PC-9 (cell line): ENCODE measurements around the gene ARHGAP22. TPM values are rescaled to one million over a fixed set of nuclear protein-coding genes. Genes with fewer than 3 reads are reported as not detected.

Source experiments
- BruUV-seq: library from RNA; stranded (reverse); fragments of 400-500 nt; replicated peaks from 2 replicates; lab custom pipeline; 2021; lab: Mats Ljungman, UMichigan
- CTCF ChIA-PET: fragments of 300-600 bp; sonication (Branson Sonifier 250); formaldehyde crosslinking; loops from one replicate; lab custom pipeline; 2022; ENCODE audit warnings: antibody characterized with exemption; lab: Charles Lee
- POLR2A ChIA-PET: fragments of 300-600 bp; sonication (Branson Sonifier 250); formaldehyde crosslinking; loops from one replicate; lab custom pipeline; 2022; ENCODE audit warnings: antibody characterized with exemption; ENCODE audit not compliant: unreplicated experiment; lab: Charles Lee
- DNase-seq, 2 experiments: peaks; one replicate each; pipeline versions ENCODE4 v3.0.0 to v3.0.0-alpha.2; 2015 to 2022; ENCODE audit warnings: mixed read lengths in 1 of 2
- H2AFZ ChIP-seq: fragments of 200-600 bp; sonication (generic); 2 replicates; pipeline ENCODE4 v1.8.1; 2017; ENCODE audit warnings: antibody characterized with exemption
- H3F3A ChIP-seq: fragments of 200-600 bp; sonication (generic); 2 replicates; pipeline ENCODE4 v1.8.1; 2017; ENCODE audit warnings: antibody characterized with exemption, mild to moderate bottlenecking, low read depth; ENCODE audit not compliant: insufficient read depth
- H3K27ac ChIP-seq: fragments of 200-600 bp; sonication (generic); 2 replicates; pipeline ENCODE4 v1.6.1; 2016; ENCODE audit warnings: mixed run types
- H3K27me3 ChIP-seq: fragments of 200-600 bp; sonication (generic); 2 replicates; pipeline ENCODE4 v1.6.1; 2016; ENCODE audit warnings: low read depth, mixed run types; ENCODE audit not compliant: insufficient read depth
- H3K36me3 ChIP-seq: fragments of 200-600 bp; sonication (generic); 2 replicates; pipeline ENCODE4 v1.6.1; 2016; ENCODE audit warnings: low read depth, mixed run types
- H3K4me1 ChIP-seq: fragments of 200-600 bp; sonication (generic); replicated peaks from 2 replicates; pipeline ENCODE4 v1.6.1; 2016; ENCODE audit warnings: mixed run types; ENCODE audit not compliant: insufficient read depth
- H3K4me2 ChIP-seq: fragments of 200-600 bp; sonication (generic); 2 replicates; pipeline ENCODE4 v1.6.1; 2017; ENCODE audit warnings: mixed run types
- H3K4me3 ChIP-seq: fragments of 200-600 bp; sonication (generic); 2 replicates; pipeline ENCODE4 v1.6.1; 2016; ENCODE audit warnings: mixed run types
- H3K79me2 ChIP-seq: fragments of 200-600 bp; sonication (generic); 2 replicates; pipeline ENCODE4 v1.6.1; 2017; ENCODE audit warnings: low read depth, mixed run types
- H3K9me2 ChIP-seq: fragments of 200-600 bp; sonication (generic); 2 replicates; pipeline ENCODE4 v1.8.1; 2017; ENCODE audit warnings: mild to moderate bottlenecking; ENCODE audit not compliant: insufficient read depth
- H3K9me3 ChIP-seq: fragments of 200-600 bp; sonication (generic); 2 replicates; pipeline ENCODE4 v1.8.1; 2016; ENCODE audit warnings: low read depth; ENCODE audit not compliant: insufficient read depth
- H4K20me1 ChIP-seq: fragments of 200-600 bp; sonication (generic); 2 replicates; pipeline ENCODE4 v1.8.1; 2017; ENCODE audit not compliant: insufficient read depth
- CTCF ChIP-seq: fragments of 200-600 bp; sonication (generic); conservative IDR thresholded peaks from 2 replicates; pipeline ENCODE4 v1.6.1; 2017; ENCODE audit warnings: mixed run types, antibody characterized with exemption, mild to moderate bottlenecking, moderate library complexity
- EZH2 ChIP-seq: fragments of 200-600 bp; sonication (generic); IDR thresholded peaks from 2 replicates; pipeline ENCODE4 v1.8.0; 2017; ENCODE audit warnings: antibody characterized with exemption, low read depth
- intact Hi-C: fragments of 100-400 bp; cut with micrococcal nuclease; formaldehyde crosslinking; loops from one replicate; pipeline ENCODE4 v1.10.0; 2022; ENCODE audit not compliant: unreplicated experiment
- total RNA-seq: library from RNA; stranded (reverse); gene quantifications from 2 replicates; pipeline ENCODE4 v1.2.3, GENCODE V29; 2021

ARHGAP22 gene
- total RNA-seq, 1 experiment from 2014 or later, result 4.0 TPM

DNA sequence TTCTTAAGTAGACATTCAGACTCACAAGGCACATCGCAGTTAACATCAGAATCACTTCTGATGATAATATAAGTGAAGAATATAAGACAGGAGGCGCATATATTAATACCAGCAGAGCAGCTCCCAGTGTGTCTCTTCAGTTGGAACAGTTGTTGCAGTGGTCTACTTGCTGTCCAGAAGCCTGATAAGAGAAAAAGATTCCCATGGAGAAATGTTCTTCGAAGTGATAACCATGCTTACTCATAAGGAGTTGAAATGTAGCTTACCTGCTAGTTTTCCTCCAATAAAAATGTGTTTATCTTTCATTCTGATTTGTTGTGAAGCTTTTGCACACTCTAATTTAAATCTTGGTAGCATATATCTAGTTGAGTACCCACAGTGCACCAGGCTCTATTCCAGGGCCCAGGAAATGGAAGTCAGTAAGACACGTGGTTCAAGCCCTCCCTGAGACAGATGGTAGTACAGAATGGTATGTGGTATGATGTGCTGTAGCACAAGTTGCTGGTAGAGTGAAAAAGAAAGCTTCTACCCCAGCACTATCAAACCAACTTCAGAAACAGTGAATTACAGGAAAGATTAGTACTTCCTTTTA lies 174.4 kb downstream of the ARHGAP22 start:
- BruUV-seq, result no TSS peak
- no peak overlapping the region for H3K4me2 ChIP-seq

DNA sequence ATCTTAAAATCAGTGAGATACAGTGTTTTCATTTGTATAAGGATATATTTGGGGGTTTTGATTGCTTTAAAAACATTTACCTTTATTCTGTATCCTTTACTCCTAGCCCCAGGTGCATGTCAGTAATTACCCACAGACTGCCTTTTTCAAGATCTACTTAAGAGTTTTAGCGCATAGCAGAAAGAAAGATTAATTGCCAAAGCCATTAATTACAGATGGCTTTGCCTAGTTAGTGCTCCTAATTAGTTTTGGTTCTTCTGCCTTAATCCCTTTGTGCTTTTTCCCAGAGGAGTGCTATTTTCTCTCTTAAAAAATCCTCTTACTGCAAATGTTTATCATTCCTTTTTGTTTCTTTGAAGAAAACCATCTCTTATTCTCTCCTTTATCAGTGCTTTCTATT lies 175.6 kb downstream of the ARHGAP22 start:
- Histone ChIP-seq H3K36me3 (peaks cover 4% of the 10 kb centered on the region; the same call in 1 of the 2 replicates), H3K27ac (no peak overlapping the region), H4K20me1 (no peaks in the 10 kb centered on the region), H3K9me2 (no peaks in the 10 kb centered on the region), H2AFZ (no peak overlapping the region), H3K79me2 (no peaks in the 10 kb centered on the region), H3K27me3 (no peaks in the 10 kb centered on the region), H3K9me3 (no peaks in the 10 kb centered on the region), H3K4me2 (no peak overlapping the region), H3K4me3 (no peak overlapping the region), H3K4me1 (no peaks in the 10 kb centered on the region), H3F3A (no peaks in the 10 kb centered on the region)
- CTCF ChIA-PET, result no interaction called here
- intact Hi-C loops, result no loop called here
- no peak for TF ChIP-seq EZH2
- TF ChIP-seq CTCF, result no peak
- POLR2A ChIA-PET, result no interaction called here
- BruUV-seq, result no TSS peak
- no peak for DNase-seq

More for the DNA sequence above, 174.4 kb downstream of the ARHGAP22 start:
- TF ChIP-seq EZH2 (no peak), CTCF (no peak)
- Histone ChIP-seq H2AFZ (no peak overlapping the region), H4K20me1 (no peaks in the 10 kb centered on the region), H3K9me2 (no peaks in the 10 kb centered on the region), H3K4me1 (no peaks in the 10 kb centered on the region), H3K9me3 (no peaks in the 10 kb centered on the region), H3K27me3 (no peaks in the 10 kb centered on the region), H3K36me3 (peaks cover 4% of the 10 kb centered on the region; the same call in 1 of the 2 replicates), H3F3A (no peaks in the 10 kb centered on the region), H3K79me2 (no peaks in the 10 kb centered on the region), H3K27ac (no peak overlapping the region), H3K4me3 (no peak overlapping the region)
- ChIA-PET POLR2A (no interaction called here), CTCF (no interaction called here)
- intact Hi-C loops, result no loop called here
- DNase-seq, result no peak

GRCh38 chr10:48428896-48429295 lies 176.0 kb downstream of the ARHGAP22 start:
- Histone ChIP-seq H3K4me2 (no peak overlapping the region), H4K20me1 (no peaks in the 10 kb centered on the region; the same call in 1 of the 2 replicates), H3F3A (no peaks in the 10 kb centered on the region), H3K79me2 (no peaks in the 10 kb centered on the region), H3K9me3 (no peaks in the 10 kb centered on the region), H3K9me2 (no peaks in the 10 kb centered on the region), H2AFZ (no peak overlapping the region), H3K27ac (no peak overlapping the region), H3K4me1 (no peaks in the 10 kb centered on the region), H3K4me3 (no peak overlapping the region), H3K27me3 (no peaks in the 10 kb centered on the region), H3K36me3 (peaks cover 4% of the 10 kb centered on the region; the same call in 1 of the 2 replicates)
- DNase-seq, result no peak
- no TSS peak for BruUV-seq
- POLR2A ChIA-PET, result no interaction called here
- CTCF ChIA-PET, result no interaction called here
- TF ChIP-seq CTCF, result no peak
- TF ChIP-seq EZH2, result no peak
- intact Hi-C loops, result no loop called here
